Heart right ventricle (tissue), 16 donors: ENCODE measurements around the gene RIN3. TPM values are rescaled to one million over a fixed set of nuclear protein-coding genes. Genes with fewer than 3 reads are reported as not detected.
"Not testable (repeated sequence)": the region's sequence is repeated elsewhere in the genome, so short reads cannot be mapped to it uniquely, and the experiment has no call there.

ENCODE experiments used
- ATAC-seq, 8 donors: fragments of 200-7000 bp; cut with Tn5 transposase; one replicate each; pipeline ENCODE4 v1.9.1; 2020; ENCODE audit warnings: mild to moderate bottlenecking in 8 of 8, moderate library complexity in 8 of 8, moderate number of reproducible peaks in 1 of 8
- DNase-seq, 2 donors: peaks; one replicate each; pipeline ENCODE4 v3.0.0-alpha.2; 2020
- H3K27ac ChIP-seq, 10 donors: fragments of 200-600 bp; sonication (generic) in 2 of 10; one replicate each; pipeline versions ENCODE4 v1.5.0 to v1.8.0; 2020 to 2022; ENCODE audit warnings: mild to moderate bottlenecking in 3 of 10
- H3K27me3 ChIP-seq, 7 donors: fragments of 200-600 bp; one replicate each; pipeline ENCODE4 v1.8.0; 2021 to 2022; ENCODE audit warnings: mild to moderate bottlenecking in 2 of 7
- H3K36me3 ChIP-seq, 9 donors: fragments of 200-600 bp; sonication (generic) in 1 of 9; one replicate each; pipeline versions ENCODE4 v1.5.0 to v1.8.0; 2020 to 2022; ENCODE audit warnings: mild to moderate bottlenecking in 2 of 9
- H3K4me1 ChIP-seq, 9 donors: fragments of 200-600 bp; sonication (generic) in 1 of 9; one replicate each; pipeline versions ENCODE4 v1.5.0 to v1.8.0; 2020 to 2022; ENCODE audit warnings: mild to moderate bottlenecking in 4 of 9
- H3K4me3 ChIP-seq, 10 donors: fragments of 200-600 bp; sonication (generic) in 2 of 10; one replicate each; pipeline versions ENCODE4 v1.5.0 to v1.8.0; 2020 to 2022; ENCODE audit warnings: mild to moderate bottlenecking in 7 of 10, moderate library complexity in 2 of 10
- H3K9me3 ChIP-seq, 11 donors: fragments of 200-600 bp in 10 of 11; sonication (generic) in 2 of 11; one replicate each; pipeline versions ENCODE4 v1.5.0 to v1.8.0; 2013 to 2022; ENCODE audit warnings: mild to moderate bottlenecking in 2 of 11, control low read depth in 1 of 11, moderate library complexity in 1 of 11
- WGBS, 2 donors: extraction: QIAGEN DNeasy Blood & Tissue Kit; methylation state at CpG; one replicate each; pipeline ENCODE4 v1.1.7; 2013; ENCODE audit warnings: inconsistent platforms in 1 of 2; 5-methylcytosine and 5-hydroxymethylcytosine counted together
- intact Hi-C, 10 donors: fragments of 100-400 bp; cut with DNase I; formaldehyde crosslinking; loops; one replicate each; pipeline versions ENCODE4 v1.11.1 to v1.14.2; 2022
- polyA plus RNA-seq, 2 donors: library from polyadenylated mRNA; stranded (reverse); fragments of 200-250 nt; gene quantifications; one replicate each; pipeline ENCODE4 v1.2.3, GENCODE V29; 2013
- total RNA-seq, 10 donors: library from RNA; stranded (reverse); fragmentation: NEBNext Ultra II Directional in 3 of 10; extraction: Animal tissue kit (Norgen Biotek cat#: 25700) in 3 of 10; gene quantifications; one replicate each; pipeline versions ENCODE4 v1.2.1 to v1.2.4, GENCODE V29; 2021 to 2023
- TF ChIP-seq, protein P1 (sequence below), 9 donors: fragments of 200-600 bp; sonication (generic) in 2 of 9; IDR thresholded peaks; one replicate each; pipeline versions ENCODE4 v1.5.0 to v1.8.0; 2021 to 2022; ENCODE audit warnings: antibody characterized with exemption in 9 of 9, mild to moderate bottlenecking in 5 of 9, moderate library complexity in 1 of 9
- donor health status: Arrhythmogenic right ventricular cardiomyopathy.
- donor health status: ischemic (EF 13 %, LVEDD 7.1; RV severe dilation, severe dysfunction).
- donor health status: healthy with polysubstance abuse.
- donor health status: DM: no; HTN: yes; CAD: no.
- donor health status: DM: no; HTN: no; CAD: no.
- donor health status: ischemic (EF 25% LVEDD 6.9; RV normal size, moderate dysfunction).
- donor health status: ischemic (EF 25% LVEDD 5.7; RV mildly dilated, moderate dysfunction).
- donor health status: healthy.
- donor health status: DM: yes; HTN: yes; CAD: no.
- donor health status: Ischemic cardiomyopathy.
- donor health status: ischemic (EF 35%, LVEDD 5.7; RV mildly dilated, moderate dysfunction).
- donor health status: nonischemic (EF 11% LVEDD 7.7; RV severe dilation, severe dysfunction).
- donor health status: DM: yes; HTN: yes; CAD: no.
- donor health status: PGD.
- donor health status: ischemic (EF 29% LVEDD 5.4; RV normal size, mild dysfunction).
- donor health status: nonischemic (EF 23%, LVEDD 6.1; RV moderate dilation, normal function).

RIN3 gene
- total and polyA plus RNA-seq, 12 donors = 7.2 to 24.0 (median 12.2) TPM

DNA sequence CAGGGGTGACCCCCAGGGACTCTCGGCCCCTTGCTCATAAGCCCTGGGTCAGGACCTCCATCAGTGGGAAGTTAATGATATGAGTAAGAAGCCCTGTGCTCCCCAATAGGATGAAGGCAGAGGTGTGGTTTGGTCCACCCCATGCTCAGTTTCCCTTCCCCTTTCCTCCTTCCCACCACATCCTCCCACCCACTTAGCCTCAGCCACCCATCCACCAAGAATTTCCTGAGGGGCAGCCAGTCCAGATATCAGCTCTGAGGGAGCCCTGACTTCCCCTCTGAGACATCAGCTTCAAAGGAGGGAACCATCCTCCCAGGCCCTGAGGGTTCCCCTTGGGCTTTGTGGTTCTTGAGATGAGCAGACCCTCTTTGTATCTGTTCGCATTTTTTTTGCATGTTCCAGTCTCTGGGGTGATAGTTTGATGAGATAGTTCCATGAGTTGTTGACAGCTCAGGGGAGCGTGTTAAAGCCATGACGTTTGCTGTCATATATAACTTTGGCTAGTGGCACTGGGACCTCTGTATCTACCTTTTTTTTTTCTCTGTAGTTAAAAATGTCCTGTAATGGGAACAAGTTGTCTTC is 163.6 kb downstream of the RIN3 start:
- H3K27ac ChIP-seq = no peak overlapping the region
- TF ChIP-seq, protein P1, sequence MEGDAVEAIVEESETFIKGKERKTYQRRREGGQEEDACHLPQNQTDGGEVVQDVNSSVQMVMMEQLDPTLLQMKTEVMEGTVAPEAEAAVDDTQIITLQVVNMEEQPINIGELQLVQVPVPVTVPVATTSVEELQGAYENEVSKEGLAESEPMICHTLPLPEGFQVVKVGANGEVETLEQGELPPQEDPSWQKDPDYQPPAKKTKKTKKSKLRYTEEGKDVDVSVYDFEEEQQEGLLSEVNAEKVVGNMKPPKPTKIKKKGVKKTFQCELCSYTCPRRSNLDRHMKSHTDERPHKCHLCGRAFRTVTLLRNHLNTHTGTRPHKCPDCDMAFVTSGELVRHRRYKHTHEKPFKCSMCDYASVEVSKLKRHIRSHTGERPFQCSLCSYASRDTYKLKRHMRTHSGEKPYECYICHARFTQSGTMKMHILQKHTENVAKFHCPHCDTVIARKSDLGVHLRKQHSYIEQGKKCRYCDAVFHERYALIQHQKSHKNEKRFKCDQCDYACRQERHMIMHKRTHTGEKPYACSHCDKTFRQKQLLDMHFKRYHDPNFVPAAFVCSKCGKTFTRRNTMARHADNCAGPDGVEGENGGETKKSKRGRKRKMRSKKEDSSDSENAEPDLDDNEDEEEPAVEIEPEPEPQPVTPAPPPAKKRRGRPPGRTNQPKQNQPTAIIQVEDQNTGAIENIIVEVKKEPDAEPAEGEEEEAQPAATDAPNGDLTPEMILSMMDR (IDR thresholded peaks at IDR 0.05) = no peak

DNA sequence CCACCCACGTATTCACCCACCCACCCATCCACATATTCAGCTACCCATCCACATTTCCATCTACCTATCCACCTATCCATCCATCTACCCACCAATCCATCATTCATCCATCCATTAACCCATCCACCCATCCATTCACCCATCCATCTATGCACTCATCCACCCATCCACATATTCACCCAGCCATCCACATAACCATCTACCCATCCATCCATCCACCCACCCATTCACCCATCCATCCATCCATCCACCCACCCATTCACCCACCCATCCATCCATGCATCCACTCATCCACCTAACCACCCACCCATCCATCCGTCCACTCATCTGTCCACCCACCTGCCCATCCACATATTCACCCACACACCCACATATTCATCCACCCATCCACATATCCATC is 164.4 kb downstream of the RIN3 start:
- Histone ChIP-seq H3K9me3 (peaks cover 0 to 10% (median 0%) of the 10 kb centered on the region in 11 donors), H3K4me3 (no peak overlapping the region), H3K27me3 (no peaks in the 10 kb centered on the region), H3K36me3 (peaks cover 0 to 87% (median 7%) of the 10 kb centered on the region in 9 donors), H3K27ac (no peak overlapping the region), H3K4me1 (peaks cover 0 to 42% (median 5%) of the 10 kb centered on the region in 9 donors)
- TF ChIP-seq, protein P1 (IDR thresholded peaks at IDR 0.05) = no peak
- WGBS, 2 donors = 98 to 100% methylated on average over 2 of the region's 2 CpGs
- ATAC-seq (no peak), DNase-seq (no peak)
- intact Hi-C loops = loop anchor here in 5 of 10 donors (5.0 to 10.0 kb wide), 5 partner anchors 183 to 553 kb away; partner anchors contain the start of genes CPSF2 (in 1 of the 5) and NDUFB1 (in 1 of the 5)

More for the DNA sequence above, 163.6 kb downstream of the RIN3 start:
- no peak overlapping the region for H3K4me3 ChIP-seq
- peaks cover 0 to 87% (median 7%) of the 10 kb centered on the region in 9 donors for H3K36me3 ChIP-seq
- ATAC-seq (peak in 7 of 8 donors; percentile 25 to 54 (median 37)), DNase-seq (no peak)
- WGBS, 2 donors = 68 to 72% methylated on average over 4 of the region's 4 CpGs
- intact Hi-C loops = loop anchor here in 5 of 10 donors (5.0 to 10.0 kb wide), 5 partner anchors 182 to 552 kb away; partner anchors contain the start of genes CPSF2 (in 1 of the 5) and NDUFB1 (in 1 of the 5)
- H3K27me3 ChIP-seq = no peaks in the 10 kb centered on the region
- H3K9me3 ChIP-seq = peaks cover 0 to 10% (median 0%) of the 10 kb centered on the region in 11 donors
- H3K4me1 ChIP-seq = peaks cover 0 to 42% (median 5%) of the 10 kb centered on the region in 9 donors

DNA sequence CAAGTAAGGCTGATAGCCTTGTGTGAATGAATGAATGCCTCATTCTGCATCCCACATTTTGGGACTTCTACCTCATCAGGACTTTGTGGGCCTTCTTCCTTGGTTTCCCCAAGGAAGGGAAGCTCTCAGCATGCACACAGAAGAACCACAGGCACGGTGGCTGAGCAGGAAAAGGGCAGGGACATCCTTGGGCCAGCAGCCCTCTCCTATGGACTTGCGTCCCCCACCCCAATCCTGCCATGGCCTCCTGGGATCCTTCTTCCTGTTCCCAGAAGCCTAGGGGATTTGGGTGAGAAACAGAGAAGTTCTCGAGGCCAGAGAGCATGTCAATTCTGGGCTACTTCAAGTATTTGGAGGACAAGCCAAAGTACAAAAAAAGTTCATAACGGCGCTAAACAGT is 165.2 kb downstream of the RIN3 start:
- Histone ChIP-seq H3K9me3 (peaks cover 0 to 10% (median 0%) of the 10 kb centered on the region in 11 donors), H3K36me3 (peaks cover 0 to 87% (median 7%) of the 10 kb centered on the region in 9 donors), H3K4me3 (no peak overlapping the region), H3K27me3 (no peaks in the 10 kb centered on the region), H3K4me1 (peaks cover 0 to 42% (median 5%) of the 10 kb centered on the region in 9 donors), H3K27ac (peak overlapping the region in 1 of 10 donors; percentile 20)
- DNase-seq (no peak), ATAC-seq (no peak)
- TF ChIP-seq, protein P1 (IDR thresholded peaks at IDR 0.05) = no peak
- WGBS, 2 donors = 74 to 80% methylated on average over 5 of the region's 5 CpGs
- intact Hi-C loops = loop anchor here in 5 of 10 donors (5.0 to 10.0 kb wide), 5 partner anchors 184 to 554 kb away; partner anchors contain the start of genes CPSF2 (in 1 of the 5) and NDUFB1 (in 1 of the 5)

DNA sequence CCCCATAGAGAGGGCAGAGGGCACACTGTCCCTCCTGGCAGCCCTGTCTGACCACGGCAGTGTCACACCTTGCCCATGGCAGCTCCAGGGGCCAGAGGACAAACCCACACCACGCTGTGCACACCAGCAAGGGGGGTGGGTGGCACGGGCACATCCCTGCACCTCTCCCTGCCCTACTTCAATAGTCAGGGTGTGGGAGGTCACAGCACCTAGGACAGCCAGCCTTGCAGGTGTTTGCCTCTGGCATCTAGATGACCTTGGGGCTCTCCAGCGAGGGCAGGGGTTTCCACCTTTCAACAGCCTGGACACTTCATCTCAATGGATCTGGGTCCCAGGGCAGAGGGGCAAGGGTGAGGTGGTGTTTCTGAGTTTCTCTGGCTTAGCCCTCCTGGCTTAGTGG is 165.7 kb downstream of the RIN3 start:
- Histone ChIP-seq H3K4me1 (peaks cover 0 to 42% (median 5%) of the 10 kb centered on the region in 9 donors), H3K36me3 (peaks cover 0 to 88% (median 7%) of the 10 kb centered on the region in 9 donors), H3K27ac (peak overlapping the region in 1 of 10 donors; percentile 20), H3K9me3 (peaks cover 0 to 10% (median 0%) of the 10 kb centered on the region in 11 donors), H3K27me3 (no peaks in the 10 kb centered on the region), H3K4me3 (no peak overlapping the region)
- intact Hi-C loops = loop anchor here in 5 of 10 donors (5.0 to 10.0 kb wide), 5 partner anchors 184 to 554 kb away; partner anchors contain the start of genes CPSF2 (in 1 of the 5) and NDUFB1 (in 1 of the 5)
- TF ChIP-seq, protein P1 (IDR thresholded peaks at IDR 0.05) = no peak
- ATAC-seq (peak in 1 of 8 donors; percentile 19), DNase-seq (no peak)
- 88 to 92% methylated on average over 4 of the region's 4 CpGs for WGBS, 2 donors

DNA sequence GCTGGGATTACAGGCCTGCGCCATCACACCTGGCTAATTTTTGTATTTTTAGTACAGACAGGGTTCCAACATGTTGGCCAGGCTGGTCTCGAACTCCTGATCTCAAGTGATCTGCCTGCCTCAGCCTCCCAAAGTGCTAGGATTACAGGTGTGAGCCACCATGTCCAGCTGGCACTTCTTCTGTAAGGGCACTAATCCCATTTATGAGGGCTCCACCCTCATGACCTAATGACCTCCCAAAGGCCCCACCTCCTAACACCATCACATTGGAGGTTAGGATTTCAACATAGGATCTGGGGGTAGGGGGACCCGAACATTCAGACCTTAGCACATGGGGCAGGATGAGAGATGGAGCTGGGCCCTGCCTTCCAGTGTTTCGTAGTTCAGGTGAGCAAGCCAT is 166.7 kb downstream of the RIN3 start:
- intact Hi-C loops = loop anchor here in 8 of 10 donors (5.0 to 10.0 kb wide), 8 partner anchors 78 to 556 kb away; partner anchors contain the start of genes CPSF2 (in 1 of the 8) and NDUFB1 (in 1 of the 8)
- not testable (repeated sequence) for H3K4me3 ChIP-seq, H3K27me3 ChIP-seq, ATAC-seq, DNase-seq, H3K27ac ChIP-seq
- peaks cover 0 to 95% (median 7%) of the 10 kb centered on the region in 9 donors for H3K36me3 ChIP-seq
- H3K9me3 ChIP-seq = peaks cover 0 to 10% (median 0%) of the 10 kb centered on the region in 11 donors
- 83 to 93% methylated on average over 3 to 4 of the region's 4 CpGs for WGBS, 2 donors
- H3K4me1 ChIP-seq = peaks cover 0 to 35% (median 5%) of the 10 kb centered on the region in 9 donors
